IPS-18c (cell line): ENCODE data around the gene PYROXD2.

Experiments
- H3K4me3 ChIP-seq: 2 replicates; pipeline ENCODE4 v1.7.0; 2013; ENCODE audit warnings: low read depth, mild to moderate bottlenecking, low read length, moderate library complexity; ENCODE audit not compliant: insufficient read depth
- H3K9me3 ChIP-seq: one replicate; pipeline ENCODE4 v1.6.1; 2013; ENCODE audit warnings: mild to moderate bottlenecking, low read length, moderate library complexity; ENCODE audit not compliant: control insufficient read depth, insufficient read depth

PYROXD2 gene

GRCh38 chr10:98404571-98405359 is 10.2 kb downstream of the PYROXD2 start:
- H3K4me3 ChIP-seq: no peak overlapping the region

GRCh38 chr10:98403812-98404504 is 11.0 kb downstream of the PYROXD2 start:
- H3K9me3 ChIP-seq: no peaks in the 10 kb centered on the region
- no peak overlapping the region for H3K4me3 ChIP-seq

More at GRCh38 chr10:98404571-98405359, 10.2 kb downstream of the PYROXD2 start:
- H3K9me3 ChIP-seq: no peaks in the 10 kb centered on the region

GRCh38 chr10:98402931-98403718 is 11.9 kb downstream of the PYROXD2 start:
- Histone ChIP-seq H3K4me3 (no peak overlapping the region), H3K9me3 (no peaks in the 10 kb centered on the region)

GRCh38 chr10:98402478-98402877 is 12.5 kb downstream of the PYROXD2 start:
- Histone ChIP-seq H3K4me3 (no peak overlapping the region), H3K9me3 (no peaks in the 10 kb centered on the region)

GRCh38 chr10:98400482-98400881 is 14.5 kb downstream of the PYROXD2 start:
- no peak overlapping the region for H3K4me3 ChIP-seq

GRCh38 chr10:98399784-98400183 is 15.2 kb downstream of the PYROXD2 start:
- Histone ChIP-seq H3K9me3 (no peaks in the 10 kb centered on the region), H3K4me3 (no peak overlapping the region)

More at GRCh38 chr10:98400482-98400881, 14.5 kb downstream of the PYROXD2 start:
- H3K9me3 ChIP-seq: no peaks in the 10 kb centered on the region

- Histone ChIP-seq H3K4me3 (no peak overlapping the region), H3K9me3 (no peaks in the 10 kb centered on the region)
These were observed 17.8 kb downstream of the PYROXD2 start for GRCh38 chr10:98397089-98397600.

- H3K4me3 ChIP-seq: no peak overlapping the region
- no peaks in the 10 kb centered on the region for H3K9me3 ChIP-seq
These were observed 18.6 kb downstream of the PYROXD2 start for GRCh38 chr10:98396096-98397063.

GRCh38 chr10:98394851-98395440 is 20.0 kb downstream of the PYROXD2 start:
- Histone ChIP-seq H3K4me3 (no peak overlapping the region), H3K9me3 (no peaks in the 10 kb centered on the region)

- peaks cover 4% of the 10 kb centered on the region for H3K9me3 ChIP-seq
- H3K4me3 ChIP-seq: no peak overlapping the region
These were observed 23.4 kb downstream of the PYROXD2 start for GRCh38 chr10:98391578-98391991.

- Histone ChIP-seq H3K4me3 (no peak overlapping the region), H3K9me3 (peaks cover 4% of the 10 kb centered on the region)
These were observed 23.9 kb downstream of the PYROXD2 start for GRCh38 chr10:98391065-98391464.

GRCh38 chr10:98390406-98390805 is 24.6 kb downstream of the PYROXD2 start:
- Histone ChIP-seq H3K4me3 (no peak overlapping the region), H3K9me3 (peaks cover 4% of the 10 kb centered on the region)

GRCh38 chr10:98389398-98389797 is 25.6 kb downstream of the PYROXD2 start:
- Histone ChIP-seq H3K4me3 (no peak overlapping the region), H3K9me3 (peaks cover 4% of the 10 kb centered on the region)

- Histone ChIP-seq H3K4me3 (no peak overlapping the region), H3K9me3 (peaks cover 4% of the 10 kb centered on the region)
These were observed 26.8 kb downstream of the PYROXD2 start for GRCh38 chr10:98388101-98388655.

- peaks cover 4% of the 10 kb centered on the region for H3K9me3 ChIP-seq
- H3K4me3 ChIP-seq: no peak overlapping the region
These were observed 30.4 kb downstream of the PYROXD2 start for GRCh38 chr10:98384531-98385133.
